ENCODE measurements around the gene METRNL. TPM values are rescaled to one million over a fixed set of nuclear protein-coding genes. Genes with fewer than 3 reads are reported as not detected.

The METRNL gene
- total RNA-seq, 1 experiment from 2014 or later = 30.6 TPM

DNA sequence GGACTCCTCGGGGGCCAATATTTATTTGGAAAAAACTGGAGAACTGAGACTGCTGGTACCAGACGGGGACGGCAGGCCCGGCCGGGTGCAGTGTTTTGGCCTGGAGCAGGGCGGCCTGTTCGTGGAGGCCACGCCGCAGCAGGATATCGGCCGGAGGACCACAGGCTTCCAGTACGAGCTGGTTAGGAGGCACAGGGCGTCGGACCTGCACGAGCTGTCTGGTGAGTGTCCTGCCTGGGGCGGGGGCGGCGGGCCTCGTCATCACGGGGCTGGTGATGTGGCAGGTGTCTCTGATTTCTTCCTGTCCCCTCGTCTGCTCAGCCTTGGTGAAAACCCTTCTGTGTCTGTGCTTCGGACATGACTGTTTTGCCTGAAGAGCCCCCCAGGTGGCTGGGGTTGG, 5.7 kb downstream of the METRNL start:
- no peaks in the 10 kb centered on the region for H3K27me3 ChIP-seq (ENCODE audit: low read length)
- no peaks in the 10 kb centered on the region for H3K9me2 ChIP-seq (replicated peaks; ENCODE audit: low read length)
- TF ChIP-seq EZH2 (IDR thresholded peaks at IDR 0.05; ENCODE audit: low read length, unreplicated experiment) = no peak
- TF ChIP-seq EZH2phosphoT487 (IDR thresholded peaks at IDR 0.05; ENCODE audit: borderline replicate concordance, low read length) = no peak
- TF ChIP-seq, protein P1, sequence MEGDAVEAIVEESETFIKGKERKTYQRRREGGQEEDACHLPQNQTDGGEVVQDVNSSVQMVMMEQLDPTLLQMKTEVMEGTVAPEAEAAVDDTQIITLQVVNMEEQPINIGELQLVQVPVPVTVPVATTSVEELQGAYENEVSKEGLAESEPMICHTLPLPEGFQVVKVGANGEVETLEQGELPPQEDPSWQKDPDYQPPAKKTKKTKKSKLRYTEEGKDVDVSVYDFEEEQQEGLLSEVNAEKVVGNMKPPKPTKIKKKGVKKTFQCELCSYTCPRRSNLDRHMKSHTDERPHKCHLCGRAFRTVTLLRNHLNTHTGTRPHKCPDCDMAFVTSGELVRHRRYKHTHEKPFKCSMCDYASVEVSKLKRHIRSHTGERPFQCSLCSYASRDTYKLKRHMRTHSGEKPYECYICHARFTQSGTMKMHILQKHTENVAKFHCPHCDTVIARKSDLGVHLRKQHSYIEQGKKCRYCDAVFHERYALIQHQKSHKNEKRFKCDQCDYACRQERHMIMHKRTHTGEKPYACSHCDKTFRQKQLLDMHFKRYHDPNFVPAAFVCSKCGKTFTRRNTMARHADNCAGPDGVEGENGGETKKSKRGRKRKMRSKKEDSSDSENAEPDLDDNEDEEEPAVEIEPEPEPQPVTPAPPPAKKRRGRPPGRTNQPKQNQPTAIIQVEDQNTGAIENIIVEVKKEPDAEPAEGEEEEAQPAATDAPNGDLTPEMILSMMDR (conservative IDR thresholded peaks at IDR 0.05; ENCODE audit: low read depth, low read length) = no peak
- no peaks in the 10 kb centered on the region for H3K9me3 ChIP-seq (ENCODE audit: low read length)
- ChIA-PET POLR2A (ENCODE audit: unreplicated experiment) (no interaction called here), CTCF (no interaction called here)
- no peaks in the 10 kb centered on the region for H4K20me1 ChIP-seq (ENCODE audit: low read length)
- intact Hi-C loops (cut with micrococcal nuclease) = no loop called here
- H3K4me1 ChIP-seq (ENCODE audit: insufficient read depth, low read length) = peaks cover 34% of the 10 kb centered on the region
- no peak overlapping the region for H3K9ac ChIP-seq (ENCODE audit: low read length)
- no peaks in the 10 kb centered on the region for H3F3A ChIP-seq (ENCODE audit: low read length, unreplicated experiment)
- no peak overlapping the region for H2AFZ ChIP-seq (ENCODE audit: low read length)
- no peak overlapping the region for H3K27ac ChIP-seq (ENCODE audit: low read length)
- 0 out of 2 replicates have a peak, but pooled peaks cover 22% of the 10 kb centered on the region for H3K79me2 ChIP-seq (ENCODE audit: low read length)
- H3K4me3 ChIP-seq (ENCODE audit: low read length) = no peak overlapping the region
- no TSS peak for BruUV-seq (replicated peaks)
- no peak for ATAC-seq
- no peak overlapping the region for H3K4me2 ChIP-seq (ENCODE audit: low read length)
- DNase-seq = no peak
- no peaks in the 10 kb centered on the region for H3K36me3 ChIP-seq (ENCODE audit: low read depth, low read length)

DNA sequence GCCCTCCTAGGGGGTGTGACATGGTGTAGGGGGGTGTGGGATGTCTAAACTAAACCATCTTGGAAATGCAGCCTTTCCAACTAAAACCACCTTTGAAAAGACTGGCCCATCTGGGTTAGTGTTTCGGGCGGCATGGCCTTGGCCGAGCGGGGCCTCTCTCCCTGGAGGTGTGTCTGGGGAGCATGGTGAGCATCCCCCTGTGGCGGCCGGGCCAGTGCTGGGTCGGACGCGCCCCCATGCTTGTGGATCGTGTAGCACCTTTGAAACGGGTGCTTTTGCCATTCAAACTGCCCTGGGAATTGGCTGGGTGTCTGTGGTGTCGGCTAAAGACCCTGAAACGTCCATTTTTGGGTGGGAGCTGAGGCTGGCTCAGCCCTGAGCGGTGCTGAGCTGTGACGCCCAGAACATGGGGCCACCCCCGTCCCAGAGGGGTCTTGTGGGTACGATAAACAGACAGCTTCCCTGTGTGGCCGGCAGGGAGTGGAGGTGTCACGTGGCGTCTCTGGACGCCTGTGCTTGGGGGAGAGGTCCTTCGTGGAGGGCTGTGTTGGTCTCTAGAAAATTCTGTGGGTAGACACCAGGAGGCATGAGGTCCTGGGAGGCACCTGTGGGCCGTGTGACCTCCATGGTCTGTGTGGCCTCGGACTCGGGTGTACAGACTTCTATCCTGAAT, 6.3 kb downstream of the METRNL start:
- Histone ChIP-seq H4K20me1 (ENCODE audit: low read length) (no peaks in the 10 kb centered on the region), H3F3A (ENCODE audit: low read length, unreplicated experiment) (no peaks in the 10 kb centered on the region), H3K27ac (ENCODE audit: low read length) (no peak overlapping the region), H3K4me2 (ENCODE audit: low read length) (no peak overlapping the region), H3K9ac (ENCODE audit: low read length) (no peak overlapping the region), H3K36me3 (ENCODE audit: low read depth, low read length) (no peaks in the 10 kb centered on the region), H3K9me2 (replicated peaks; ENCODE audit: low read length) (no peaks in the 10 kb centered on the region), H3K4me1 (ENCODE audit: insufficient read depth, low read length) (peaks cover 35% of the 10 kb centered on the region), H3K79me2 (ENCODE audit: low read length) (0 out of 2 replicates have a peak, but pooled peaks cover 22% of the 10 kb centered on the region), H3K4me3 (ENCODE audit: low read length) (no peak overlapping the region), H2AFZ (ENCODE audit: low read length) (no peak overlapping the region), H3K27me3 (ENCODE audit: low read length) (no peaks in the 10 kb centered on the region), H3K9me3 (ENCODE audit: low read length) (no peaks in the 10 kb centered on the region)
- no peak for ATAC-seq
- no TSS peak for BruUV-seq (replicated peaks)
- intact Hi-C loops (cut with micrococcal nuclease) = no loop called here
- DNase-seq = no peak
- ChIA-PET POLR2A (ENCODE audit: unreplicated experiment) (no interaction called here), CTCF (no interaction called here)
- TF ChIP-seq, protein P1 (conservative IDR thresholded peaks at IDR 0.05; ENCODE audit: low read depth, low read length) = no peak
- TF ChIP-seq EZH2 (IDR thresholded peaks at IDR 0.05; ENCODE audit: low read length, unreplicated experiment) = no peak
- TF ChIP-seq EZH2phosphoT487 (IDR thresholded peaks at IDR 0.05; ENCODE audit: borderline replicate concordance, low read length) = no peak

DNA sequence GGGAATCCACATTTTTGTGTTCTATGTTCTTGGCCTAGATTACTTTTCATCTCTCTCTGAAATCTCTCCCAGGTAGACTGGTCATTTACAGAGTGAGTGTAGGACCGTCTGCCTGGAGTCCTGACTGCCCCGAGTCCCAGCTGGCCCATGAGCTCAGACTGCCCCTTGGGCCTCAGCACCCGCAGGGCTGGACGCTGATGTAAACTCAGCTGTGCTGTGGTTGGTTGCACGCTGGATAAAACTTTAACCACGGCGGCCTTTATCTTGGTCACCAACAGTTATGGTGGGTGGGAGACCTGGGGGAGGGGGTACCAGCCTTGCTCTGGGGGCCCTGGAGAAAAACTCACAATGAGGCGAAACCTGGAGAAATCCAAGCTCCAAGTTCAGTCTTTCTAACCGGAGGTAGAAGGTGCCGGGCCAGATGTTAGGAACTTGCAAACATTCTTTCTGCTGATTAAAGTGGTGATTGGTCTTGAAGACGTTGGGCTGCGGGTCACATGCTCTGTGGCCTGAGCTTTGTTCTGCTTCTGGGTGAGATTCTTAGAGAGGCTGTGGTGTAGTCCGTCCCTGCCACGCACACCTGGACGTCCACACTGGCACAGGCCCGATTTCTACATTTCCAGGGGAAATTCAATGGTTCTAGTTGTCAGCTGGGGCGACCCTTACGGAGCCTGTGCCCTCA, 6.9 kb downstream of the METRNL start:
- Histone ChIP-seq H3K4me1 (ENCODE audit: insufficient read depth, low read length) (peaks cover 42% of the 10 kb centered on the region), H3K4me3 (ENCODE audit: low read length) (no peak overlapping the region), H3K36me3 (ENCODE audit: low read depth, low read length) (no peaks in the 10 kb centered on the region), H3K9me3 (ENCODE audit: low read length) (no peaks in the 10 kb centered on the region), H3F3A (ENCODE audit: low read length, unreplicated experiment) (no peaks in the 10 kb centered on the region), H4K20me1 (ENCODE audit: low read length) (no peaks in the 10 kb centered on the region), H3K9ac (ENCODE audit: low read length) (no peak overlapping the region), H3K79me2 (ENCODE audit: low read length) (0 out of 2 replicates have a peak, but pooled peaks cover 22% of the 10 kb centered on the region), H3K4me2 (ENCODE audit: low read length) (no peak overlapping the region), H3K9me2 (replicated peaks; ENCODE audit: low read length) (no peaks in the 10 kb centered on the region), H3K27ac (ENCODE audit: low read length) (no peak overlapping the region), H3K27me3 (ENCODE audit: low read length) (no peaks in the 10 kb centered on the region), H2AFZ (ENCODE audit: low read length) (no peak overlapping the region)
- TF ChIP-seq EZH2 (IDR thresholded peaks at IDR 0.05; ENCODE audit: low read length, unreplicated experiment) = no peak
- no peak for TF ChIP-seq EZH2phosphoT487 (IDR thresholded peaks at IDR 0.05; ENCODE audit: borderline replicate concordance, low read length)
- TF ChIP-seq, protein P1 (conservative IDR thresholded peaks at IDR 0.05; ENCODE audit: low read depth, low read length) = no peak
- ATAC-seq = no peak
- CTCF ChIA-PET = no interaction called here
- POLR2A ChIA-PET (ENCODE audit: unreplicated experiment) = no interaction called here
- intact Hi-C loops (cut with micrococcal nuclease) = no loop called here
- no peak for DNase-seq
- BruUV-seq (replicated peaks) = no TSS peak

Data from PC-3 (cell line).